Breast epithelium (tissue), 4 donors: ENCODE data around the gene COG3. TPM values are rescaled to one million over a fixed set of nuclear protein-coding genes. Genes with fewer than 3 reads are reported as not detected.

ENCODE experiments used
- DNase-seq, 2 donors: peaks; one replicate each; pipeline ENCODE4 v3.0.0-alpha.2; 2019; ENCODE audit warnings: low spot score in 2 of 2
- H3K27ac ChIP-seq, 2 donors: fragments of 200-600 bp; sonication (generic) in 1 of 2; one replicate each; pipeline ENCODE4 v1.5.1; 2016 to 2019; ENCODE audit warnings: mild to moderate bottlenecking in 1 of 2
- H3K27me3 ChIP-seq, 2 donors: fragments of 200-600 bp; sonication (generic) in 1 of 2; one replicate each; pipeline versions ENCODE4 v1.5.1 to v1.6.0; 2017 to 2019; ENCODE audit warnings: control low read depth in 1 of 2, mild to moderate bottlenecking in 1 of 2
- H3K36me3 ChIP-seq: fragments of 200-600 bp; one replicate; pipeline ENCODE4 v1.5.1; 2019
- H3K4me1 ChIP-seq, 2 donors: fragments of 200-600 bp; sonication (generic); one replicate each; pipeline ENCODE4 v1.5.1; 2016 to 2019; ENCODE audit warnings: control low read depth in 1 of 2
- H3K4me3 ChIP-seq, 3 donors: fragments of 200-600 bp; sonication (generic); 1 replicate in 2 of 3; 2 replicates in 1 of 3; pipeline ENCODE4 v1.5.1; 2016 to 2019; ENCODE audit warnings: mild to moderate bottlenecking in 3 of 3, moderate library complexity in 2 of 3
- H3K9me3 ChIP-seq, 2 donors: fragments of 200-600 bp; sonication (generic) in 1 of 2; one replicate each; pipeline ENCODE4 v1.5.1; 2016 to 2019; ENCODE audit warnings: control low read depth in 1 of 2
- POLR2A ChIP-seq: fragments of 450-650 bp; IDR thresholded peaks from one replicate; pipeline ENCODE4 v1.6.1; 2016; ENCODE audit warnings: antibody characterized with exemption, mild to moderate bottlenecking, moderate library complexity
- POLR2AphosphoS5 ChIP-seq, 3 donors: sonication (generic); formaldehyde crosslinking; IDR thresholded peaks; one replicate each; pipeline ENCODE4 v1.6.1; 2017; ENCODE audit warnings: antibody characterized with exemption in 3 of 3
- intact Hi-C: fragments of 100-400 bp; cut with DNase I; formaldehyde crosslinking; loops from one replicate; pipeline ENCODE4 v1.15.1; 2023; ENCODE audit warnings: low total_unique reads
- total RNA-seq, 3 donors: library from RNA; depleted of rRNA; stranded (reverse); fragments of >200 nt; gene quantifications; one replicate each; pipeline ENCODE4 v1.1.0, GENCODE V29; 2016
- TF ChIP-seq, protein P1 (sequence below), 3 donors: fragments of 450-650 bp; IDR thresholded peaks; one replicate each; pipeline ENCODE4 v1.5.1; 2016 to 2017; ENCODE audit warnings: antibody characterized with exemption in 3 of 3, mild to moderate bottlenecking in 3 of 3, moderate library complexity in 3 of 3

The COG3 gene
- total RNA-seq, 3 donors from 2014 or later, result 30.4 to 45.1 (median 39.7) TPM

DNA sequence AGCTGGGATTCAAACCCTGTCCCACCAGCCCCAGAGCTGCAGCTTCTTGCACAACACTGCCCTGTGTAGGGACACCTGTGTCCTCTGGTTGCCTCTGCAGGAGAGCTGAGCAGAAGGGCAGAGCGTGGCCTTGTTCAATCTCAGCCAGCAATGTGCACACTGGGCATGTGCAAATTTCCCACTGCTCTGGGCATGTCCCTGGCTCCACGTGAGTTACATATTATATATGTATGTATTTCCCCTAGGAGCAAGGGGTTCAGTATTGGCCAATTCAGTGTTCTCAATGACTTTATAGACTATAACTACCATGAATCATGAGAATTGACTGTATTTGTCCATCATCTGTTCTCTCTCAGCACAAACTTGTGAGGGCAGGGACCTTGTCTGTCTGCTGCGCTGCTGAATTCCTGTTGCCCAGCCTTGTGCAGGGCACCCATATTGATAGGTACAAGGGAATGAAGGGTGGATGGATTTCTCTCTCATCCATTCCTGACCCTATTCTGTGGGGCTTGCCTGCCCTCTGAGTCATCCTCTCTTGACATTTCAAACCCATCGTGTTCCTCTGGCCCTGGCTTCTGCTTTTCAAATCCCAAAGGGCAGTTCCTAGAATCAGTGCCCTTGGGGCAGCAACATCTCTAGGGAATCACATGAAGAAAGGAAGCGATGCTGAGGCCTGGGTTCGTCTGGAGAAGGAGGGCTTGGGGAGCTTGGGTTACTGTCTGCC is 81.1 kb downstream of the COG3 start:
- TF ChIP-seq, protein P1, sequence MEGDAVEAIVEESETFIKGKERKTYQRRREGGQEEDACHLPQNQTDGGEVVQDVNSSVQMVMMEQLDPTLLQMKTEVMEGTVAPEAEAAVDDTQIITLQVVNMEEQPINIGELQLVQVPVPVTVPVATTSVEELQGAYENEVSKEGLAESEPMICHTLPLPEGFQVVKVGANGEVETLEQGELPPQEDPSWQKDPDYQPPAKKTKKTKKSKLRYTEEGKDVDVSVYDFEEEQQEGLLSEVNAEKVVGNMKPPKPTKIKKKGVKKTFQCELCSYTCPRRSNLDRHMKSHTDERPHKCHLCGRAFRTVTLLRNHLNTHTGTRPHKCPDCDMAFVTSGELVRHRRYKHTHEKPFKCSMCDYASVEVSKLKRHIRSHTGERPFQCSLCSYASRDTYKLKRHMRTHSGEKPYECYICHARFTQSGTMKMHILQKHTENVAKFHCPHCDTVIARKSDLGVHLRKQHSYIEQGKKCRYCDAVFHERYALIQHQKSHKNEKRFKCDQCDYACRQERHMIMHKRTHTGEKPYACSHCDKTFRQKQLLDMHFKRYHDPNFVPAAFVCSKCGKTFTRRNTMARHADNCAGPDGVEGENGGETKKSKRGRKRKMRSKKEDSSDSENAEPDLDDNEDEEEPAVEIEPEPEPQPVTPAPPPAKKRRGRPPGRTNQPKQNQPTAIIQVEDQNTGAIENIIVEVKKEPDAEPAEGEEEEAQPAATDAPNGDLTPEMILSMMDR (IDR thresholded peaks at IDR 0.05), result no peak
- TF ChIP-seq POLR2A, result no peak
- no peak for TF ChIP-seq POLR2AphosphoS5 (IDR thresholded peaks at IDR 0.05)
- H3K9me3 ChIP-seq, result no peaks in the 10 kb centered on the region
- no peaks in the 10 kb centered on the region for H3K4me1 ChIP-seq
- H3K4me3 ChIP-seq, result no peak overlapping the region
- DNase-seq, result no peak
- H3K27ac ChIP-seq, result no peak overlapping the region
- no peaks in the 10 kb centered on the region for H3K27me3 ChIP-seq
- H3K36me3 ChIP-seq, result no peaks in the 10 kb centered on the region
- intact Hi-C loops, result no loop called here

DNA sequence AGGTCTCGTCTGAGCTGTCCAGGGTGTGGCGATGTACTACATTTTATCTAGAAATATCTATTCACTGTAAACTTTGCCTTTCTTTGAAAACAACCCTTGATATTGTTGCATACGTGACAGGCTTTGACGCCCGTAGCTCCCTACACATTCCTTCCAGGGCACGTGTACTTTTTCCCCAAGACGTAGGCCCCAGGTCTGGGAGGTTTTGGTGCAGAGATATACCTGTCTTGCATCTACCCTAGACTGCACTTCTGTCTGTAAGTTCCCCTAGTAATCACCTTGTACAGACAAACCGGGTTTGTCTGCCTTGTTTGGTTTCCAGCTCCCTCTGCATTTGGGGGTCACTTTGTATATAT is 81.6 kb downstream of the COG3 start:
- TF ChIP-seq, protein P1 (IDR thresholded peaks at IDR 0.05), result no peak
- TF ChIP-seq POLR2AphosphoS5 (IDR thresholded peaks at IDR 0.05) (no peak), POLR2A (no peak)
- Histone ChIP-seq H3K27me3 (no peaks in the 10 kb centered on the region), H3K36me3 (no peaks in the 10 kb centered on the region), H3K4me3 (no peak overlapping the region), H3K9me3 (no peaks in the 10 kb centered on the region), H3K27ac (no peak overlapping the region), H3K4me1 (no peaks in the 10 kb centered on the region)
- intact Hi-C loops, result no loop called here
- DNase-seq, result no peak

DNA sequence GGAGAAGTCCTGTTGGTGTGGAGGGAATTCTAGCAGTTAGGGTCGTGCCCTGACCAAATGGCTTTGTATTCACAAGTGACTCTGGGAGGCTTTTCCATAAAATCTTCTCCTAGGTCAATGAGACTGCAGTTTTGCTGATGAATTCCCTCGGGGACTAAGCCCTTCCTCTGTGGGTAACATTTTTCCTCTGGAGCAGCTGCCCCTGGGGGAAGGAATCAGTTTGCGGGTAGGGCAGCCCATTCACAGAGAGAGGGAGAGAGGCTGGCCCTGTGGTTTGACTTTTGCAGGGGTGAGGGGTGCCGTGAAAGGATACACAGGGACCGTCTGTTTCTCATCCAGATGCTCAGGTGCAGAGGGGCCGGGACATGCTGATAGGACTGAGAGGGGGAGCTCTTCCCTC is 83.5 kb downstream of the COG3 start:
- H3K9me3 ChIP-seq, result no peaks in the 10 kb centered on the region

DNA sequence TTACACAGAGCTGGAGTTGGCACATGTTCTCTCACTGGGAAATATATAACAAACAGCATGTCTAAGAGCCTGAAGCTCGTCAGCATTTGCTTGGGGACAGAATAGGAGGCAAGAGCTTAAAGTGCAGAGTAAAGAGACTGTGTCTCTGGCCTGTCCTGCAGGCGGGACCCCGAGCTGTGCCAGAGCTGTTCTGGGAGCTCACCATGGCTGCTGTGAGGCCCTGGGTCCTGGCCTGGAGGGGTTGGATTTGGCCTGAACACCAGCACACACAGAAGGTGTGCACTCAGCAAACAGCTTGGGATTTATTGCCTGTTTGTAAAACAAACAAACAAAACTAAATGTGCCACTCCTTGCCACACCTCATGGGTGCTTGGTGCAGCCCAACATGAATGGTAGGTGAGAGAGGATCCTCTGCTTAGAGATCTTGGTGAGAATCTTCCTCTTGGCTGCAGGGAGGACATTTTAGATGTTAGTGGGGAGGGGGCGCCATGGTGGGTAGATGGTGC is 89.9 kb downstream of the COG3 start:
- Histone ChIP-seq H3K36me3 (no peaks in the 10 kb centered on the region), H3K4me1 (no peaks in the 10 kb centered on the region), H3K27me3 (no peaks in the 10 kb centered on the region), H3K4me3 (no peak overlapping the region), H3K9me3 (no peaks in the 10 kb centered on the region), H3K27ac (no peak overlapping the region)
- TF ChIP-seq, protein P1 (IDR thresholded peaks at IDR 0.05), result no peak
- TF ChIP-seq POLR2A (no peak), POLR2AphosphoS5 (IDR thresholded peaks at IDR 0.05) (no peak)
- DNase-seq, result no peak
- intact Hi-C loops, result no loop called here

More for the DNA sequence above, 83.5 kb downstream of the COG3 start:
- Histone ChIP-seq H3K36me3 (no peaks in the 10 kb centered on the region), H3K4me1 (no peaks in the 10 kb centered on the region), H3K4me3 (no peak overlapping the region), H3K27me3 (no peaks in the 10 kb centered on the region), H3K27ac (no peak overlapping the region)
- no peak for DNase-seq
- intact Hi-C loops, result no loop called here
- TF ChIP-seq, protein P1 (IDR thresholded peaks at IDR 0.05), result no peak
- TF ChIP-seq POLR2AphosphoS5 (IDR thresholded peaks at IDR 0.05), result no peak
- TF ChIP-seq POLR2A, result no peak

DNA sequence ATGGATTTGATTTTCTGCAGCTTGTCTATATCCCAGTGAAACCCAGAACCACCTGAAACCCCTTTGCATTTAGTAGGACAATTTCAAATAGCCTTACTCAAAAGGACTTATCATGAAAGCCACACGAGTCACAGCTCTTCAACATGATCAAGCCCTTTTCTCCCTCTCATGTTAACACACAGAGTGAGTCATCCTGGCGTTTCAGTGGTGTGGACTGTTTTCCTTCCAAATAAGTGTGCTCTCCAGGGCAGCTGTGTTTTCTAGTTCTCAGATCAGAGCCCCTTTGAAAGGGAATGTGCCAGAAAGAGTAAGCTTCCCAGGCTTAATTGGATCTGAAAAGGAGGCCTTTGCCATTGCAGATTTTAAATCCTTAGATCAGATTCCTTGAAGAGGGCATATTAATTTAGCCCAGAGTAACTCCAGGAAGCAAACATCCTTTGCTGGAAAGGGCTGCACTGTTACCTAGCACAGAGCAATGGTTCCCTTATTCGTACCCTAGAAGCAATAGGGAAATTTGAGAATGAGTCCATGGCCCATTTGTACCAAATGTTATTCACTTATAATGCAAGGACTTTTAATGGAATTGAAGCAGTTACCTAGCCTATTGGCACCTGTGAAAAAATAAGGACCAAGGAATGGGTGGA is 99.5 kb downstream of the COG3 start:
- TF ChIP-seq, protein P1 (IDR thresholded peaks at IDR 0.05), result no peak
- TF ChIP-seq POLR2AphosphoS5 (IDR thresholded peaks at IDR 0.05), result no peak
- TF ChIP-seq POLR2A, result no peak
- H3K27ac ChIP-seq, result no peak overlapping the region
- no peaks in the 10 kb centered on the region for H3K4me1 ChIP-seq
- H3K36me3 ChIP-seq, result no peaks in the 10 kb centered on the region
- H3K4me3 ChIP-seq, result no peak overlapping the region
- intact Hi-C loops, result no loop called here
- H3K27me3 ChIP-seq, result no peaks in the 10 kb centered on the region
- peaks cover 0 to 8% of the 10 kb centered on the region in 2 donors for H3K9me3 ChIP-seq
- no peak for DNase-seq
